Measurements from ENCODE around the gene SULF2.

The SULF2 gene

GRCh38 chr20:47765691-47766594, 19.3 kb downstream of the SULF2 start:
- peaks cover 2% of the 10 kb centered on the region for H3K9me3 ChIP-seq (replicated peaks; ENCODE audit: low read length)
- H3K36me3 ChIP-seq (ENCODE audit: insufficient read depth, low read length): no peaks in the 10 kb centered on the region
- H3K4me1 ChIP-seq (ENCODE audit: control insufficient read depth, insufficient read depth, low read length): no peaks in the 10 kb centered on the region
- H3K9ac ChIP-seq (ENCODE audit: low read depth, low read length): no peak overlapping the region
- peaks cover 31% of the 10 kb centered on the region for H3K27me3 ChIP-seq (ENCODE audit: control insufficient read depth, insufficient read depth, low read length)
- no peak overlapping the region for H3K4me3 ChIP-seq (ENCODE audit: low read length)
- H3K4me2 ChIP-seq (ENCODE audit: low read length): no peak overlapping the region

GRCh38 chr20:47765271-47765670, 20.0 kb downstream of the SULF2 start:
- Histone ChIP-seq H3K4me2 (ENCODE audit: low read length) (no peak overlapping the region), H3K4me1 (ENCODE audit: control insufficient read depth, insufficient read depth, low read length) (no peaks in the 10 kb centered on the region), H3K4me3 (ENCODE audit: low read length) (no peak overlapping the region), H3K9me3 (replicated peaks; ENCODE audit: low read length) (no peaks in the 10 kb centered on the region), H3K9ac (ENCODE audit: low read depth, low read length) (no peak overlapping the region), H3K27me3 (ENCODE audit: control insufficient read depth, insufficient read depth, low read length) (peaks cover 38% of the 10 kb centered on the region), H3K36me3 (ENCODE audit: insufficient read depth, low read length) (no peaks in the 10 kb centered on the region)

GRCh38 chr20:47764154-47764733, 21.0 kb downstream of the SULF2 start:
- H3K27me3 ChIP-seq (ENCODE audit: control insufficient read depth, insufficient read depth, low read length): peaks cover 41% of the 10 kb centered on the region
- no peak overlapping the region for H3K4me3 ChIP-seq (ENCODE audit: low read length)
- H3K9me3 ChIP-seq (replicated peaks; ENCODE audit: low read length): no peaks in the 10 kb centered on the region
- H3K36me3 ChIP-seq (ENCODE audit: insufficient read depth, low read length): no peaks in the 10 kb centered on the region
- H3K4me2 ChIP-seq (ENCODE audit: low read length): no peak overlapping the region
- no peak overlapping the region for H3K9ac ChIP-seq (ENCODE audit: low read depth, low read length)
- no peaks in the 10 kb centered on the region for H3K4me1 ChIP-seq (ENCODE audit: control insufficient read depth, insufficient read depth, low read length)

- H3K36me3 ChIP-seq (ENCODE audit: insufficient read depth, low read length): no peaks in the 10 kb centered on the region
Measured at GRCh38 chr20:47762699-47763268, 22.5 kb downstream of the SULF2 start.

GRCh38 chr20:47761482-47762047, 23.7 kb downstream of the SULF2 start:
- H3K9me3 ChIP-seq (replicated peaks; ENCODE audit: low read length): no peaks in the 10 kb centered on the region
- H3K9ac ChIP-seq (ENCODE audit: low read depth, low read length): no peak overlapping the region
- H3K36me3 ChIP-seq (ENCODE audit: insufficient read depth, low read length): no peaks in the 10 kb centered on the region
- H3K27me3 ChIP-seq (ENCODE audit: control insufficient read depth, insufficient read depth, low read length): peaks cover 47% of the 10 kb centered on the region
- no peak overlapping the region for H3K4me2 ChIP-seq (ENCODE audit: low read length)
- H3K4me3 ChIP-seq (ENCODE audit: low read length): no peak overlapping the region
- H3K4me1 ChIP-seq (ENCODE audit: control insufficient read depth, insufficient read depth, low read length): no peaks in the 10 kb centered on the region

More at GRCh38 chr20:47762699-47763268, 22.5 kb downstream of the SULF2 start:
- Histone ChIP-seq H3K4me1 (ENCODE audit: control insufficient read depth, insufficient read depth, low read length) (no peaks in the 10 kb centered on the region), H3K27me3 (ENCODE audit: control insufficient read depth, insufficient read depth, low read length) (peaks cover 45% of the 10 kb centered on the region), H3K9me3 (replicated peaks; ENCODE audit: low read length) (no peaks in the 10 kb centered on the region), H3K9ac (ENCODE audit: low read depth, low read length) (no peak overlapping the region), H3K4me3 (ENCODE audit: low read length) (no peak overlapping the region), H3K4me2 (ENCODE audit: low read length) (no peak overlapping the region)

- Histone ChIP-seq H3K4me1 (ENCODE audit: control insufficient read depth, insufficient read depth, low read length) (no peaks in the 10 kb centered on the region), H3K9me3 (replicated peaks; ENCODE audit: low read length) (no peaks in the 10 kb centered on the region), H3K4me2 (ENCODE audit: low read length) (no peak overlapping the region), H3K9ac (ENCODE audit: low read depth, low read length) (no peak overlapping the region), H3K36me3 (ENCODE audit: insufficient read depth, low read length) (no peaks in the 10 kb centered on the region), H3K4me3 (ENCODE audit: low read length) (no peak overlapping the region), H3K27me3 (ENCODE audit: control insufficient read depth, insufficient read depth, low read length) (peaks cover 46% of the 10 kb centered on the region)
Measured at GRCh38 chr20:47760686-47761481, 24.4 kb downstream of the SULF2 start.

- H3K4me2 ChIP-seq (ENCODE audit: low read length): no peak overlapping the region
- peaks cover 53% of the 10 kb centered on the region for H3K27me3 ChIP-seq (ENCODE audit: control insufficient read depth, insufficient read depth, low read length)
- no peak overlapping the region for H3K4me3 ChIP-seq (ENCODE audit: low read length)
- no peaks in the 10 kb centered on the region for H3K36me3 ChIP-seq (ENCODE audit: insufficient read depth, low read length)
- no peaks in the 10 kb centered on the region for H3K4me1 ChIP-seq (ENCODE audit: control insufficient read depth, insufficient read depth, low read length)
- no peak overlapping the region for H3K9ac ChIP-seq (ENCODE audit: low read depth, low read length)
- no peaks in the 10 kb centered on the region for H3K9me3 ChIP-seq (replicated peaks; ENCODE audit: low read length)
Measured at GRCh38 chr20:47758517-47759450, 26.5 kb downstream of the SULF2 start.

- H3K27me3 ChIP-seq (ENCODE audit: control insufficient read depth, insufficient read depth, low read length): peaks cover 40% of the 10 kb centered on the region
- H3K9ac ChIP-seq (ENCODE audit: low read depth, low read length): no peak overlapping the region
- H3K36me3 ChIP-seq (ENCODE audit: insufficient read depth, low read length): no peaks in the 10 kb centered on the region
- no peaks in the 10 kb centered on the region for H3K9me3 ChIP-seq (replicated peaks; ENCODE audit: low read length)
- H3K4me1 ChIP-seq (ENCODE audit: control insufficient read depth, insufficient read depth, low read length): no peaks in the 10 kb centered on the region
- no peak overlapping the region for H3K4me2 ChIP-seq (ENCODE audit: low read length)
- H3K4me3 ChIP-seq (ENCODE audit: low read length): no peak overlapping the region
Measured at GRCh38 chr20:47757145-47758035, 27.9 kb downstream of the SULF2 start.

- Histone ChIP-seq H3K9ac (ENCODE audit: low read depth, low read length) (no peak overlapping the region), H3K36me3 (ENCODE audit: insufficient read depth, low read length) (no peaks in the 10 kb centered on the region), H3K4me2 (ENCODE audit: low read length) (no peak overlapping the region), H3K27me3 (ENCODE audit: control insufficient read depth, insufficient read depth, low read length) (peaks cover 29% of the 10 kb centered on the region), H3K4me1 (ENCODE audit: control insufficient read depth, insufficient read depth, low read length) (no peaks in the 10 kb centered on the region), H3K4me3 (ENCODE audit: low read length) (no peak overlapping the region), H3K9me3 (replicated peaks; ENCODE audit: low read length) (no peaks in the 10 kb centered on the region)
Measured at GRCh38 chr20:47754946-47755652, 30.2 kb downstream of the SULF2 start.

Data from skeletal muscle satellite cell (primary cell).